OCI-LY1 (cell line): ENCODE results near the gene IGBP1.

Experiments used
- H2AFZ ChIP-seq: fragments of 200-600 bp; sonication (generic), shearing (Covaris generic); 2 replicates; pipeline ENCODE4 v1.6.0; 2014; ENCODE audit warnings: antibody characterized with exemption, mild to moderate bottlenecking, low read length
- H3F3A ChIP-seq: fragments of 200-600 bp; sonication (generic), shearing (Covaris generic); 2 replicates; pipeline ENCODE4 v1.6.0; 2014; ENCODE audit warnings: mild to moderate bottlenecking, antibody characterized with exemption, low read length, moderate library complexity; ENCODE audit not compliant: insufficient read depth
- H3K27ac ChIP-seq: fragments of 200-600 bp; sonication (generic); 2 replicates; pipeline ENCODE4 v1.5.1; 2014; ENCODE audit warnings: low read length, mixed run types, mild to moderate bottlenecking, low read depth; ENCODE audit not compliant: poor library complexity, severe bottlenecking
- H3K27me3 ChIP-seq: fragments of 200-600 bp; sonication (generic); 2 replicates; pipeline ENCODE4 v1.6.0; 2014; ENCODE audit warnings: antibody characterized with exemption, mild to moderate bottlenecking, low read length, moderate library complexity; ENCODE audit not compliant: insufficient read depth
- H3K36me3 ChIP-seq: fragments of 200-600 bp; sonication (generic); 2 replicates; pipeline ENCODE4 v1.6.1; 2014; ENCODE audit warnings: mild to moderate bottlenecking, antibody characterized with exemption, low read length, moderate library complexity, mixed read lengths; ENCODE audit not compliant: insufficient read depth
- H3K4me1 ChIP-seq: fragments of 200-600 bp; sonication (generic); 2 replicates; pipeline ENCODE4 v1.5.1; 2014; ENCODE audit warnings: mild to moderate bottlenecking, low read length, moderate library complexity; ENCODE audit not compliant: insufficient read depth, severe bottlenecking
- H3K4me2 ChIP-seq: fragments of 200-600 bp; sonication (generic), shearing (Covaris generic); 2 replicates; pipeline ENCODE4 v1.6.1; 2014; ENCODE audit warnings: low read length
- H3K4me3 ChIP-seq: fragments of 200-600 bp; sonication (generic); 2 replicates; pipeline ENCODE4 v1.5.1; 2014; ENCODE audit warnings: low read length, low read depth, mild to moderate bottlenecking, mixed read lengths; ENCODE audit not compliant: poor library complexity, severe bottlenecking
- H3K79me2 ChIP-seq: fragments of 200-600 bp; shearing (Covaris generic); 2 replicates; pipeline ENCODE4 v1.6.1; 2016; ENCODE audit warnings: mixed run types, low read length, mixed read lengths; ENCODE audit not compliant: insufficient read depth
- H3K9ac ChIP-seq: fragments of 200-600 bp; sonication (generic), shearing (Covaris generic); 2 replicates; pipeline ENCODE4 v1.6.1; 2014; ENCODE audit warnings: mild to moderate bottlenecking, low read length, mixed read lengths
- H3K9me2 ChIP-seq: fragments of 200-600 bp; sonication (generic), shearing (Covaris generic); 2 replicates; pipeline ENCODE4 v1.6.1; 2014; ENCODE audit warnings: low read depth, mild to moderate bottlenecking, low read length, mixed read lengths
- H3K9me3 ChIP-seq: fragments of 200-600 bp; shearing (Covaris generic); 2 replicates; pipeline ENCODE4 v1.6.1; 2014; ENCODE audit warnings: low read length, mixed read lengths
- H4K20me1 ChIP-seq: fragments of 200-600 bp; sonication (generic), shearing (Covaris generic); 2 replicates; pipeline ENCODE4 v1.6.0; 2016; ENCODE audit warnings: mild to moderate bottlenecking, low read length; ENCODE audit not compliant: insufficient read depth
- EZH2 ChIP-seq: fragments of 200-600 bp; sonication (generic), shearing (Covaris generic); IDR thresholded peaks from 2 replicates; pipeline ENCODE4 v1.8.0; 2017; ENCODE audit warnings: borderline replicate concordance, mixed run types, mild to moderate bottlenecking, antibody characterized with exemption, low read length, moderate library complexity, mixed read lengths
- TF ChIP-seq, protein P1 (sequence below): fragments of 200-600 bp; sonication (generic), shearing (Covaris generic); IDR thresholded peaks from 2 replicates; pipeline ENCODE4 v1.5.1; 2017; ENCODE audit warnings: mild to moderate bottlenecking, antibody characterized with exemption, low read length, moderate library complexity, mixed read lengths

The IGBP1 gene

DNA sequence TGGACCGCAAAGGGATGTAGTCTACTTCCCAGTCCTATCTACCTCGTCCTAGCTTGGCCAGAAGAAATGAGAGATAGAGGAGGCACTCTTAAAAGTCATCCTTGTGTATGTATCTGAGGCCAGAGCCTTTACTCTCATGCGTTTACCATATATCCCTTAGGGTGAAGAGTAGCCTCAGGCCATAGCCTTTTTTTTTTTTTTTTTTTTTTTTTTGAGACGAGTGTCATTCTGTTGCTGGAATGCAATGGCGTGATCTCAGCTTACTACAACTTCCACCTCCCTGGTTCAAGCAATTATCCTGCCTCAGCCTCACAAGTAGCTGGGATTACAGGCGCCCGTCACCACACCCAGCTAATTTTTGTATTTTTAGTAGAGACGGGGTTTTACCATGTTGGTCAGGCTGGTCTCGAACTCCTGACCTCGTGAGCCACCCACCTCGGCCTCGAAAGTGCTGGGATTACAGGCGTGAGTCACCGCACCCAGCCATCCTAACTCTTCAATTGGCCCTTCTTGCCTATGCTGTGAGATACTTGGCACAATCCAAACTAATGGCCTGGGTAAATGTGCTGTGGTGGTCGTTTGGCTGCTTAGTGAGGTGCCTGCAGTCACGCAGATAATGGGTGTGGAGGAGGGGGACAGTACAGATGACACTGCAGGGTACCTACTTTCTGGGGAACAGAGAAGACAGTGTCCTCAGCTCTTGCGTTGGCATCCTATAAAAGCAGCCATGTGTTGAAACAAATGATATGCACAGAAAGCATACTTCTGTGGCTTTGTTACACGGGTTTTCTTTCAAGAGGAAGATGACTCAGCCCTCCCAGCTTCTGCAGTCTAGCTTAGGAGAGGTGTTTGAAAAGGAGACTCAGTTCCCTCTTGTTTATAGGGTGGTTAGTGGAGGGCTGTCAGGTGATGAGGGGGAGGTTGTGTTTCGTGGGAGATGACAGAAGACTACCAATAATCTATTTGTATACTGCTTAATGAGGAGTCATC is 33.6 kb downstream of the IGBP1 start:
- H3K36me3 ChIP-seq = peaks cover 4% of the 10 kb centered on the region; the same call in 1 of the 2 replicates
- H4K20me1 ChIP-seq = no peaks in the 10 kb centered on the region
- H3K79me2 ChIP-seq = no peaks in the 10 kb centered on the region
- H3K4me2 ChIP-seq = no peak overlapping the region
- H3K4me1 ChIP-seq = peaks cover 11% of the 10 kb centered on the region
- no peaks in the 10 kb centered on the region for H3K27me3 ChIP-seq
- H3K9me3 ChIP-seq = no peaks in the 10 kb centered on the region
- H3F3A ChIP-seq = no peaks in the 10 kb centered on the region
- no peaks in the 10 kb centered on the region for H3K9me2 ChIP-seq
- H3K27ac ChIP-seq = no peak overlapping the region
- H3K9ac ChIP-seq = no peak overlapping the region
- H3K4me3 ChIP-seq = no peak overlapping the region
- H2AFZ ChIP-seq = no peak overlapping the region
- TF ChIP-seq, protein P1, sequence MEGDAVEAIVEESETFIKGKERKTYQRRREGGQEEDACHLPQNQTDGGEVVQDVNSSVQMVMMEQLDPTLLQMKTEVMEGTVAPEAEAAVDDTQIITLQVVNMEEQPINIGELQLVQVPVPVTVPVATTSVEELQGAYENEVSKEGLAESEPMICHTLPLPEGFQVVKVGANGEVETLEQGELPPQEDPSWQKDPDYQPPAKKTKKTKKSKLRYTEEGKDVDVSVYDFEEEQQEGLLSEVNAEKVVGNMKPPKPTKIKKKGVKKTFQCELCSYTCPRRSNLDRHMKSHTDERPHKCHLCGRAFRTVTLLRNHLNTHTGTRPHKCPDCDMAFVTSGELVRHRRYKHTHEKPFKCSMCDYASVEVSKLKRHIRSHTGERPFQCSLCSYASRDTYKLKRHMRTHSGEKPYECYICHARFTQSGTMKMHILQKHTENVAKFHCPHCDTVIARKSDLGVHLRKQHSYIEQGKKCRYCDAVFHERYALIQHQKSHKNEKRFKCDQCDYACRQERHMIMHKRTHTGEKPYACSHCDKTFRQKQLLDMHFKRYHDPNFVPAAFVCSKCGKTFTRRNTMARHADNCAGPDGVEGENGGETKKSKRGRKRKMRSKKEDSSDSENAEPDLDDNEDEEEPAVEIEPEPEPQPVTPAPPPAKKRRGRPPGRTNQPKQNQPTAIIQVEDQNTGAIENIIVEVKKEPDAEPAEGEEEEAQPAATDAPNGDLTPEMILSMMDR = no peak
- no peak for TF ChIP-seq EZH2

DNA sequence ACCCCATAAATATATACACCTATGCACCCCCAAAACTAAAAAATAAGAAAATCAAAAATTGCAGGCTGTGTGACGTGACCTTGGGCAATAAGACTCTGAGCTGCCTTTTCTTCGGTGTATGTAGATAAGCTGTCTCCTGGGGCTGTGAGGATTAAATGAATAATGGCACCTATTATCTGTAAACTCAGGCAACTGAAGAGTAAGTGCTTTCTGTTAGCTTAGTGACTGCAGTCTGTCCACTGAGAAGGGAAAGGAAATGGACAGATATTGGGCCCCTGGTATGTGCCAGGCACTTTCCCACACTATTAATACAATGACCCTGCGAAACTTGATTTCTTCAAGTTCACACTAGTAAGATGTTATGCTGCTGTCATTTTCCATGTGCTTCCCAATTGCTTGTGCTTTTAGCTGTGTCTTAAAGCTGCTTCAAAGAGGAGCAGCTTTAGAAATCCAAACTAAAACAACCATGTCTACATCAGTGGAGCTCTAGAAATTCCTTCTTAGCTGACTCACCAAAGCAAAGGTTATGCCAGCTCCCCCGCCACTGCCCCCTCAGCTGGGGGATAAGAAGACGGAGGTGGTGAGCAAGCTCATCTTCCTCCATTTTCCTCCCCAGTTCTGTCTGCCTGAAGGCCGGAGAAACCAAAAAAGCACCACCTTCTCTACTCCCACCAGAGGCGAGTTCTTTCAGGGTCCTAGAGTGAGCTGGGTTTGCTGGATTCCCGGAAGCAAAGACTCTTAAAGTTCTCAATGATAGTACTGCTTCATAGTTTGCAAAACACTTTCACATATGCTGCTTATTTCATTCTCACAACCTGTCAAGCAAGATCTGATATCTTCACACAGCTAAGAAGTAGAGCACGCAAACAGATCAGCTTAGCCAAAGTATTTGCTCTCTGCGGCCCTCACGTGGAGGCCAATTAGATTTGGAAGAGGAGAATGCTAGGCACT is 35.3 kb downstream of the IGBP1 start:
- H2AFZ ChIP-seq = no peak overlapping the region
- no peaks in the 10 kb centered on the region for H4K20me1 ChIP-seq
- H3K79me2 ChIP-seq = no peaks in the 10 kb centered on the region
- H3K9ac ChIP-seq = no peak overlapping the region; the same call in 1 of the 2 replicates
- H3K36me3 ChIP-seq = no peaks in the 10 kb centered on the region
- H3K27ac ChIP-seq = no peak overlapping the region
- no peaks in the 10 kb centered on the region for H3K9me3 ChIP-seq
- peak overlapping the region; percentile 25 for H3K4me3 ChIP-seq
- peak overlapping the region; percentile 42; the same call in 1 of the 2 replicates for H3K4me2 ChIP-seq
- no peaks in the 10 kb centered on the region for H3K9me2 ChIP-seq
- H3F3A ChIP-seq = no peaks in the 10 kb centered on the region
- TF ChIP-seq, protein P1 = no peak
- TF ChIP-seq EZH2 = no peak
- H3K4me1 ChIP-seq = peaks cover 11% of the 10 kb centered on the region
- H3K27me3 ChIP-seq = no peaks in the 10 kb centered on the region

DNA sequence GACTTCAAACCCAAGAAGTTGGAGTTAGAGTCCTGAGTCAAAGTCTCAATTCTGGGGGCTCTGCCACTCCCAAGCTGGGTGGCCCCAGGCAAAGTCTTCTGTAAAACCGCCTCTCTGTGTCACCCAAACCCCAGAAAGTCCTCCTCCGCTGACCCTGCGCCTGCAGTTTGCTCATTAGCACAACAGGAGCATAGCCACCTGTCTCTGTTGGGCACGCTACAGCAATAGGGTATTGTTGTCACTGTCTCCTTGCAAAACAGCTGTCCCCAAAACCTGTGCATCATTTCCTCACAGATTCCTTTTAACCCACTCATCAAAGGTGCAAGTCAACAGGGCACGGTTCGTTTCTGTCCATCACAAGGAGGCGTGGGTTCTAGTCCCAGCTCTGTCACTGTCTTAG is 36.0 kb downstream of the IGBP1 start:
- Histone ChIP-seq H4K20me1 (no peaks in the 10 kb centered on the region), H3K27ac (no peak overlapping the region), H3K9ac (no peak overlapping the region), H3K9me2 (no peaks in the 10 kb centered on the region), H2AFZ (no peak overlapping the region), H3K4me3 (no peak overlapping the region), H3K27me3 (no peaks in the 10 kb centered on the region), H3K4me1 (peaks cover 11% of the 10 kb centered on the region), H3K9me3 (no peaks in the 10 kb centered on the region), H3F3A (no peaks in the 10 kb centered on the region), H3K4me2 (no peak overlapping the region), H3K36me3 (no peaks in the 10 kb centered on the region), H3K79me2 (no peaks in the 10 kb centered on the region)
- TF ChIP-seq, protein P1 = no peak
- no peak for TF ChIP-seq EZH2
